Measurements from ENCODE around the gene CELF1.

CELF1 gene

GRCh38 chr11:47495011-47495855 is 57.7 kb downstream of the CELF1 start:
- Histone ChIP-seq H3K4me3 (ENCODE audit: low read length) (no peak overlapping the region), H3K36me3 (ENCODE audit: insufficient read depth, low read depth, low read length) (peaks cover 51% of the 10 kb centered on the region), H3K27me3 (ENCODE audit: insufficient read depth, low read length) (no peaks in the 10 kb centered on the region), H3K27ac (ENCODE audit: low read length) (no peak overlapping the region), H3K9ac (ENCODE audit: low read depth, low read length) (no peak overlapping the region), H3K9me3 (ENCODE audit: insufficient read depth, low read depth, low read length) (no peaks in the 10 kb centered on the region), H3K4me1 (ENCODE audit: insufficient read depth, low read length) (peaks cover 12% of the 10 kb centered on the region)

GRCh38 chr11:47489395-47489755 is 63.6 kb downstream of the CELF1 start:
- Histone ChIP-seq H3K4me1 (ENCODE audit: insufficient read depth, low read length) (no peaks in the 10 kb centered on the region), H3K4me3 (ENCODE audit: low read length) (no peak overlapping the region), H3K9me3 (ENCODE audit: insufficient read depth, low read depth, low read length) (no peaks in the 10 kb centered on the region), H3K9ac (ENCODE audit: low read depth, low read length) (no peak overlapping the region), H3K36me3 (ENCODE audit: insufficient read depth, low read depth, low read length) (peaks cover 61% of the 10 kb centered on the region), H3K27me3 (ENCODE audit: insufficient read depth, low read length) (no peaks in the 10 kb centered on the region), H3K27ac (ENCODE audit: low read length) (no peak overlapping the region)

GRCh38 chr11:47488674-47489394 is 64.1 kb downstream of the CELF1 start:
- Histone ChIP-seq H3K9me3 (ENCODE audit: insufficient read depth, low read depth, low read length) (no peaks in the 10 kb centered on the region), H3K9ac (ENCODE audit: low read depth, low read length) (no peak overlapping the region), H3K4me3 (ENCODE audit: low read length) (no peak overlapping the region), H3K27me3 (ENCODE audit: insufficient read depth, low read length) (no peaks in the 10 kb centered on the region), H3K4me1 (ENCODE audit: insufficient read depth, low read length) (no peaks in the 10 kb centered on the region), H3K27ac (ENCODE audit: low read length) (no peak overlapping the region), H3K36me3 (ENCODE audit: insufficient read depth, low read depth, low read length) (peaks cover 61% of the 10 kb centered on the region)

- no peak overlapping the region for H3K4me3 ChIP-seq (ENCODE audit: low read length)
- H3K27ac ChIP-seq (ENCODE audit: low read length), result no peak overlapping the region
- H3K9ac ChIP-seq (ENCODE audit: low read depth, low read length), result no peak overlapping the region
- H3K27me3 ChIP-seq (ENCODE audit: insufficient read depth, low read length), result no peaks in the 10 kb centered on the region
- H3K9me3 ChIP-seq (ENCODE audit: insufficient read depth, low read depth, low read length), result no peaks in the 10 kb centered on the region
- H3K4me1 ChIP-seq (ENCODE audit: insufficient read depth, low read length), result no peaks in the 10 kb centered on the region
- peaks cover 65% of the 10 kb centered on the region for H3K36me3 ChIP-seq (ENCODE audit: insufficient read depth, low read depth, low read length)
Observed at GRCh38 chr11:47488111-47488510, 64.8 kb downstream of the CELF1 start.

GRCh38 chr11:47487421-47487820 is 65.5 kb downstream of the CELF1 start:
- peaks cover 69% of the 10 kb centered on the region for H3K36me3 ChIP-seq (ENCODE audit: insufficient read depth, low read depth, low read length)
- no peaks in the 10 kb centered on the region for H3K27me3 ChIP-seq (ENCODE audit: insufficient read depth, low read length)
- H3K9me3 ChIP-seq (ENCODE audit: insufficient read depth, low read depth, low read length), result no peaks in the 10 kb centered on the region
- no peak overlapping the region for H3K27ac ChIP-seq (ENCODE audit: low read length)
- no peaks in the 10 kb centered on the region for H3K4me1 ChIP-seq (ENCODE audit: insufficient read depth, low read length)
- no peak overlapping the region for H3K9ac ChIP-seq (ENCODE audit: low read depth, low read length)
- no peak overlapping the region for H3K4me3 ChIP-seq (ENCODE audit: low read length)

GRCh38 chr11:47485107-47485506 is 67.8 kb downstream of the CELF1 start:
- peaks cover 90% of the 10 kb centered on the region for H3K36me3 ChIP-seq (ENCODE audit: insufficient read depth, low read depth, low read length)

GRCh38 chr11:47483457-47483856 is 69.5 kb downstream of the CELF1 start:
- Histone ChIP-seq H3K9me3 (ENCODE audit: insufficient read depth, low read depth, low read length) (no peaks in the 10 kb centered on the region), H3K4me3 (ENCODE audit: low read length) (no peak overlapping the region), H3K27ac (ENCODE audit: low read length) (no peak overlapping the region), H3K4me1 (ENCODE audit: insufficient read depth, low read length) (no peaks in the 10 kb centered on the region), H3K36me3 (ENCODE audit: insufficient read depth, low read depth, low read length) (peaks cover 93% of the 10 kb centered on the region), H3K27me3 (ENCODE audit: insufficient read depth, low read length) (no peaks in the 10 kb centered on the region), H3K9ac (ENCODE audit: low read depth, low read length) (no peak overlapping the region)

More at GRCh38 chr11:47485107-47485506, 67.8 kb downstream of the CELF1 start:
- Histone ChIP-seq H3K27me3 (ENCODE audit: insufficient read depth, low read length) (no peaks in the 10 kb centered on the region), H3K4me3 (ENCODE audit: low read length) (no peak overlapping the region), H3K27ac (ENCODE audit: low read length) (no peak overlapping the region), H3K4me1 (ENCODE audit: insufficient read depth, low read length) (no peaks in the 10 kb centered on the region), H3K9ac (ENCODE audit: low read depth, low read length) (no peak overlapping the region), H3K9me3 (ENCODE audit: insufficient read depth, low read depth, low read length) (no peaks in the 10 kb centered on the region)

GRCh38 chr11:47480762-47481161 is 72.2 kb downstream of the CELF1 start:
- Histone ChIP-seq H3K36me3 (ENCODE audit: insufficient read depth, low read depth, low read length) (peaks cover 95% of the 10 kb centered on the region), H3K9me3 (ENCODE audit: insufficient read depth, low read depth, low read length) (no peaks in the 10 kb centered on the region), H3K9ac (ENCODE audit: low read depth, low read length) (no peak overlapping the region), H3K27me3 (ENCODE audit: insufficient read depth, low read length) (no peaks in the 10 kb centered on the region), H3K4me1 (ENCODE audit: insufficient read depth, low read length) (no peaks in the 10 kb centered on the region), H3K4me3 (ENCODE audit: low read length) (no peak overlapping the region), H3K27ac (ENCODE audit: low read length) (no peak overlapping the region)

GRCh38 chr11:47478651-47479329 is 74.1 kb downstream of the CELF1 start:
- H3K27ac ChIP-seq (ENCODE audit: low read length), result no peak overlapping the region

GRCh38 chr11:47477753-47478152 is 75.2 kb downstream of the CELF1 start:
- Histone ChIP-seq H3K36me3 (ENCODE audit: insufficient read depth, low read depth, low read length) (peaks cover 97% of the 10 kb centered on the region), H3K27me3 (ENCODE audit: insufficient read depth, low read length) (no peaks in the 10 kb centered on the region), H3K4me1 (ENCODE audit: insufficient read depth, low read length) (no peaks in the 10 kb centered on the region), H3K9ac (ENCODE audit: low read depth, low read length) (no peak overlapping the region), H3K4me3 (ENCODE audit: low read length) (no peak overlapping the region), H3K9me3 (ENCODE audit: insufficient read depth, low read depth, low read length) (no peaks in the 10 kb centered on the region), H3K27ac (ENCODE audit: low read length) (no peak overlapping the region)

More at GRCh38 chr11:47478651-47479329, 74.1 kb downstream of the CELF1 start:
- Histone ChIP-seq H3K36me3 (ENCODE audit: insufficient read depth, low read depth, low read length) (peaks cover 97% of the 10 kb centered on the region), H3K4me1 (ENCODE audit: insufficient read depth, low read length) (no peaks in the 10 kb centered on the region), H3K9me3 (ENCODE audit: insufficient read depth, low read depth, low read length) (no peaks in the 10 kb centered on the region), H3K27me3 (ENCODE audit: insufficient read depth, low read length) (no peaks in the 10 kb centered on the region), H3K9ac (ENCODE audit: low read depth, low read length) (no peak overlapping the region), H3K4me3 (ENCODE audit: low read length) (no peak overlapping the region)

GRCh38 chr11:47477323-47477722 is 75.6 kb downstream of the CELF1 start:
- Histone ChIP-seq H3K36me3 (ENCODE audit: insufficient read depth, low read depth, low read length) (peaks cover 97% of the 10 kb centered on the region), H3K9ac (ENCODE audit: low read depth, low read length) (no peak overlapping the region)

More at GRCh38 chr11:47477323-47477722, 75.6 kb downstream of the CELF1 start:
- Histone ChIP-seq H3K27me3 (ENCODE audit: insufficient read depth, low read length) (no peaks in the 10 kb centered on the region), H3K27ac (ENCODE audit: low read length) (no peak overlapping the region), H3K9me3 (ENCODE audit: insufficient read depth, low read depth, low read length) (no peaks in the 10 kb centered on the region), H3K4me1 (ENCODE audit: insufficient read depth, low read length) (no peaks in the 10 kb centered on the region), H3K4me3 (ENCODE audit: low read length) (no peak overlapping the region)

Data from iPS-20b (cell line).